Naive B cell (primary cell): Measurements from ENCODE around the gene CEP55. TPM values are rescaled to one million over a fixed set of nuclear protein-coding genes. Genes with fewer than 3 reads are reported as not detected.
A peak's percentile ranks its signal among the peaks of the same experiment; 100 is the strongest.
"Not testable (repeated sequence)": the region's sequence is repeated elsewhere in the genome, so short reads cannot be mapped to it uniquely, and the experiment has no call there.

Experiments used
- ATAC-seq, 2 donors: fragments of 150-1000 bp; cut with Tn5 transposase; 2 replicates each; pipeline ENCODE4 v1.10.0; 2021; ENCODE audit warnings: low read depth in 2 of 2, mild to moderate bottlenecking in 2 of 2, moderate library complexity in 2 of 2
- DNase-seq: peaks from one replicate; pipeline ENCODE4 v3.0.0; 2022
- H3K27ac Mint-ChIP-seq, 6 donors: one replicate each; pipeline ENCODE4 v1.8.0; 2020 to 2022; ENCODE audit warnings: mild to moderate bottlenecking in 6 of 6, mixed read lengths in 6 of 6, moderate library complexity in 5 of 6, inconsistent platforms in 2 of 6
- H3K27me3 Mint-ChIP-seq, 3 donors: one replicate each; pipeline ENCODE4 v1.8.0; 2021 to 2022; ENCODE audit warnings: mixed read lengths in 3 of 3, mild to moderate bottlenecking in 1 of 3
- H3K36me3 Mint-ChIP-seq, 2 donors: one replicate each; pipeline ENCODE4 v1.8.0; 2020 to 2022; ENCODE audit warnings: mixed read lengths in 2 of 2, inconsistent platforms in 1 of 2, mild to moderate bottlenecking in 1 of 2
- H3K4me1 Mint-ChIP-seq, 3 donors: one replicate each; pipeline ENCODE4 v1.8.0; 2020 to 2022; ENCODE audit warnings: mixed read lengths in 3 of 3, inconsistent platforms in 1 of 3, mild to moderate bottlenecking in 1 of 3, moderate library complexity in 1 of 3
- H3K4me3 Mint-ChIP-seq, 8 donors: one replicate each; pipeline ENCODE4 v1.8.0; 2020 to 2022; ENCODE audit warnings: mild to moderate bottlenecking in 8 of 8, mixed read lengths in 8 of 8, moderate library complexity in 8 of 8, inconsistent platforms in 2 of 8
- H3K9me3 Mint-ChIP-seq, 7 donors: one replicate each; pipeline ENCODE4 v1.8.0; 2020 to 2022; ENCODE audit warnings: mixed read lengths in 7 of 7, mild to moderate bottlenecking in 5 of 7, inconsistent platforms in 2 of 7, moderate library complexity in 1 of 7
- polyA plus RNA-seq, 6 donors: library from polyadenylated mRNA; unstranded; fragments of 300-500 nt; fragmentation: Illumina TruSeq; gene quantifications; one replicate each; pipeline ENCODE4 v1.2.3, GENCODE V29; 2021; ENCODE audit warnings: low read depth in 6 of 6

CEP55 gene
- polyA plus RNA-seq, 6 donors from 2014 or later, result 0.21 to 0.24 TPM; not detected in 4

DNA sequence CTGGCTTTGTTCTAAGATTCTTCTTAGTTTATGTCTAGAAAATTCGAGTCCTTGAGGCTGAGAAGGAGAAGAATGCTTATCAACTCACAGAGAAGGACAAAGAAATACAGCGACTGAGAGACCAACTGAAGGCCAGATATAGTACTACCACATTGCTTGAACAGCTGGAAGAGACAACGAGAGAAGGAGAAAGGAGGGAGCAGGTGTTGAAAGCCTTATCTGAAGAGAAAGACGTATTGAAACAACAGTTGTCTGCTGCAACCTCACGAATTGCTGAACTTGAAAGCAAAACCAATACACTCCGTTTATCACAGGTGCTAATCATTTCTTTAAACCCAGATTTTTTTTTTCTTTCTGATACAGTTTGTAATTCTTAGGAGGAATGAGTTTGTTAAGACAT is 6.7 kb downstream of the CEP55 start:
- DNase-seq, result no peak
- H3K27me3 Mint-ChIP-seq, result no peaks in the 10 kb centered on the region
- no peaks in the 10 kb centered on the region for H3K9me3 Mint-ChIP-seq
- peak overlapping the region in 1 of 8 donors; percentile 45 for H3K4me3 Mint-ChIP-seq
- H3K4me1 Mint-ChIP-seq, result peaks cover 0 to 3% (median 0%) of the 10 kb centered on the region in 3 donors
- H3K36me3 Mint-ChIP-seq, result no peaks in the 10 kb centered on the region
- no peak overlapping the region for H3K27ac Mint-ChIP-seq
- ATAC-seq, result no peak

DNA sequence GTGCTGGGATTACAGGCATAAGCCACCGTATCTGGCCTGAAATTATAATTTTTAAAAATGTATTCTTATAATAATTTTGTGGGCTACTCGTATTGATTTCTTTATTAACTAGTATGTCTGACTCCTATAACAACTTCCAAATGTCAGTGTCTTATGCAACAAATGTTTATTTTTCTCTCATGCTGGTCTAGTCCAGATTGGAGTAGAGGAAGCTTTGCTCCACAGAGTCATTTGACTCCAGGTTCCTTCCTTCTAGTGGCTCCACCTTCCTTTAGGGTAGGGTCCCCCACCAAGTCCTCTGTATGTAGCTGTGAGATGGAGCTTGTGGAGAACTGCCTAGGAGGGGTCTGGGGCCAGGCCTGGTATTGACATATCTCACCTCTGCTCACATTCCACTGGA is 8.7 kb downstream of the CEP55 start:
- H3K27ac Mint-ChIP-seq, result no peak overlapping the region
- no peaks in the 10 kb centered on the region for H3K27me3 Mint-ChIP-seq

DNA sequence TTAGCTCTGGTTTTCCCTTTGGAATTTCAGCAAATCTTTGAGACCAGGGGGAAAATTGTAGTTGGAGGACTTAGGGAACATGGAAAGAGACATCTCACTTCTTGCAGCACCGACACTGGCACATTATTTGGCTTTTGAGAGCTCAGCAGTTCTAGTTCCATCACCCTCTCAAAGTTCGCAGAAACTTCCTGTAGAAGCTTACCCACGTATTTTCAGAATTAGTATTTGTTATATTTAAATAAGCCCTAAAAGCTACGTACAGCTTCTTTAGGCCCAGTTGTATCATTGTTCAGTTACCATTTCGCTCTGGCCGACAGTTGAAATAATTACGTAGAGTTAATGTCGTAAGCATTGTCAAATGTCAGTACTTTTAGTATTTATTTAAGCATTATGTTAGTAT is 13.4 kb downstream of the CEP55 start:
- no peak overlapping the region for H3K4me3 Mint-ChIP-seq
- ATAC-seq (no peak), DNase-seq (no peak)
- no peaks in the 10 kb centered on the region for H3K27me3 Mint-ChIP-seq
- no peaks in the 10 kb centered on the region for H3K36me3 Mint-ChIP-seq
- H3K4me1 Mint-ChIP-seq, result no peaks in the 10 kb centered on the region
- no peaks in the 10 kb centered on the region for H3K9me3 Mint-ChIP-seq
- no peak overlapping the region for H3K27ac Mint-ChIP-seq

More for the DNA sequence above, 8.7 kb downstream of the CEP55 start:
- DNase-seq (no peak), ATAC-seq (no peak)
- Mint-ChIP-seq H3K4me3 (no peak overlapping the region), H3K36me3 (no peaks in the 10 kb centered on the region), H3K4me1 (no peaks in the 10 kb centered on the region), H3K9me3 (no peaks in the 10 kb centered on the region)

DNA sequence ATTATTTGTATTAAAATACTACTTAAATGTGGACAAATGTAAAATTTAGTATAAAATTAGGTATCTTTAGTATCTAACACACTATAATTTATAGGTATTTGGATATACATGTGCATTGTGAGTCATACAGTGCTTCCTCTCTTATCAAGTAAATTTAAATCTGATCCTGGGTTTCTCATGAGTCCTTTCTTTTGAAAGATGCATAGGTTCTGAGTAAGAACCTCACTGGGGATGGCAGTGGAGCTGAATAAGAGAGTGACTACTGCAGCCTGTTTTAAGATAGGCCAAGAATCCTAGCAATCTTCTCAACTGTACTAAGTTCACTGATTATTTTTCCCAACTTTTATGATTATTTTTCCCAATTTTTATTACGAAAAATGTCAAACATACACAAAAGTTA is 16.2 kb downstream of the CEP55 start:
- Mint-ChIP-seq H3K9me3 (no peaks in the 10 kb centered on the region), H3K4me1 (peaks cover 4 to 10% (median 4%) of the 10 kb centered on the region in 3 donors), H3K36me3 (no peaks in the 10 kb centered on the region), H3K27ac (no peak overlapping the region), H3K4me3 (no peak overlapping the region), H3K27me3 (no peaks in the 10 kb centered on the region)
- DNase-seq, result no peak
- no peak for ATAC-seq

DNA sequence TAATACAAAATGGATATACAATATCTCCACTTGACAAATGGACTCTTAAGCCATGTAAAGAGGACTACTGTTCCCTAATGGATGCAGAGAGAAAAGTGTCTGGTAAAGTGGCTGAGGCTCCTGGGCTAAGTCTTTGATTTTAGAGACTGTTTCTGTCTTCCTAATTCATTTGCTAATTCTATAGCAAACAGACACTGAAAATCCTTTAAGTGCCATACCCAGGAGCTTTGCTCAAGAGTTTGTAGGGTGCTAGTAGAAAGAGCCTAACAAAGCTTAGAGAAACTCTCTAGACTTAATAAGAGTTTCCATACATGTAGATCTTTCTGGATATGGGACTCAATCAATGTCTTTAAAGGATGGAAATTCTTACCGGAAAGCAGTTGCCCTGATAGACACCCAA is 16.7 kb downstream of the CEP55 start:
- Mint-ChIP-seq H3K27ac (no peak overlapping the region), H3K27me3 (no peaks in the 10 kb centered on the region), H3K36me3 (no peaks in the 10 kb centered on the region), H3K9me3 (no peaks in the 10 kb centered on the region), H3K4me1 (peaks cover 4 to 10% (median 4%) of the 10 kb centered on the region in 3 donors), H3K4me3 (no peak overlapping the region)
- no peak for ATAC-seq
- no peak for DNase-seq

DNA sequence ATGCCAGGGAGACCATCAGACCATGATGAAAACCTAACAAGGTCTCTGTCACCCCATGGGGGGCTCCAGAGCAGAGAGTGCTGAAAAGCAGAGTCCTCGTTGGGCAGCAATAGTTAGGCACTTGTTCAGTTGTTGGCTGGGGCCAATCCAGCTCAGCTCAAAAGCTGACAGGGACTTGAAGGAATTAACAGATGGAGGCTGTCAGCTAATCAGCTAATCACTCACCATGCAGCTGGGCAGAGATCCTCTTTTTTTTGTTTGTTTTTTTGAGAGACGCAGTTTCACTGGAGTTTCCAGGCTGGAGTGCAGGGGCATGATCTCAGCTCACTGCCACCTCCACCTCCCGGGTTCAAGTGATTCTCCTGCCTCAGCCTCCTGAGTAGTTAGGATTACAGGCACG is 18.1 kb downstream of the CEP55 start:
- Mint-ChIP-seq H3K27ac (no peak overlapping the region), H3K27me3 (no peaks in the 10 kb centered on the region), H3K36me3 (no peaks in the 10 kb centered on the region), H3K9me3 (no peaks in the 10 kb centered on the region), H3K4me3 (no peak overlapping the region), H3K4me1 (peaks cover 4 to 10% (median 4%) of the 10 kb centered on the region in 3 donors)
- DNase-seq (no peak), ATAC-seq (no peak)

DNA sequence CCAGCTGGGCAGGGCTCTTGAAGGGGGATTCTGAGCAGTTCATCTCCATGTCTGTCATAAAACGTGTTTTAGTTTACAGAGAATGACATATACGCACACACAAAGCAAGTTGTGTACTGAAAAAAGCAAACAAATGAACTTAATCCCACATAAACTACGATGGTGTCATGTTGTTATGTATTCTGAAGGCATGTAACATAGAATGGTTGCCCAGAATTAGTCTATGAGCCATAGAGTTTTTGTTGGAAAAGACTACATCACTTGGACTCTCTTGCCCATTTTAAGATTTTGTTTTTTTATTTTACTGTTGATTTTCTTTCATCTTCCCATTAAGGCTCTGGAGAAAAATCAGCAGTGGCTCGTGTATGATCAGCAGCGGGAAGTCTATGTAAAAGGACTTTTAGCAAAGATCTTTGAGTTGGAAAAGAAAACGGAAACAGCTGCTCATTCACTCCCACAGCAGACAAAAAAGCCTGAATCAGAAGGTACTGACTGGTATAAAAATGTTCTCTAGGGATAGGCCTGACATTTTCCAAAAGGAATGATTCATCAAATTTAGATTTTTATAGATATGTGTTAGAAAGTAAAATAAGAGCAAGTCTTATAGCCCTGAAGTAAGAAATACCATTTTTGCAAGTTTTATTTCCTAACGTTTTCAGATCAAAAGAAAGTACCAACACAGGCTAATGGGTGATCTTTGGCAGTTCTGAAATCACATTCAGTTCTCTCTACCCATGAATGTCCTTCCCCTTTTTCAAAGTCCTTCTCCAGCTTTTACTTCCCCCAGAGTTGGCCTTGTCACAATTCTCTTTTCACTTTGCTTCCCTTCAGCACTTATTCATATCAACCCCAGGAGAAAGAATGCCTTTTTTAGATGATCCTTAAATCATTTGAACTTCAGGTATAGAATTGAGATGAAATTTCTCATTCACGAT is 18.9 kb downstream of the CEP55 start:
- peaks cover 4 to 10% (median 4%) of the 10 kb centered on the region in 3 donors for H3K4me1 Mint-ChIP-seq
- no peaks in the 10 kb centered on the region for H3K36me3 Mint-ChIP-seq
- ATAC-seq, result peak in 1 of 2 donors; percentile 61
- no peaks in the 10 kb centered on the region for H3K27me3 Mint-ChIP-seq
- H3K4me3 Mint-ChIP-seq, result no peak overlapping the region
- peak overlapping the region in 3 of 6 donors; percentile 0 to 32 (median 11) for H3K27ac Mint-ChIP-seq
- DNase-seq, result no peak
- no peaks in the 10 kb centered on the region for H3K9me3 Mint-ChIP-seq

DNA sequence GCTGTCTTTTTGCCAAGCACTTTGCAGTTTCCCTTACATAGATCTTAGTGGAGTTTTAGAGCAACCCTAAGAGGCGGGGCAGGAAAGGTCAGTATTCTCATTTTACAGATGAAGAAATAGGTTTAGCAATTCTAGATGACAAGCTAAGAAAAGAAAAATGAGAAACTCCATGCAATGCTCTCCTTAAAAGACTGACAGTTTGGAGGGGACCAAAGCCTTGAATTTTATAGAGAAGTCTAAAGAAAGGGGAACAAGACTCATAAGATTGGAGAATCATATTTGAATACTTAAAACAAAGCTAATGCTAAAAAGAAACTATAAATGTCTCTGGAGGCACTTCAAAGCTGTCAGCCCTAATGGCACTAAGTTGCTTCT is 19.6 kb downstream of the CEP55 start:
- Mint-ChIP-seq H3K36me3 (no peaks in the 10 kb centered on the region), H3K4me1 (peaks cover 4 to 10% (median 4%) of the 10 kb centered on the region in 3 donors), H3K9me3 (no peaks in the 10 kb centered on the region), H3K27me3 (no peaks in the 10 kb centered on the region), H3K27ac (peak overlapping the region in 1 of 6 donors; percentile 8), H3K4me3 (no peak overlapping the region)
- peak in 1 of 2 donors; percentile 41 for ATAC-seq
- DNase-seq, result no peak

DNA sequence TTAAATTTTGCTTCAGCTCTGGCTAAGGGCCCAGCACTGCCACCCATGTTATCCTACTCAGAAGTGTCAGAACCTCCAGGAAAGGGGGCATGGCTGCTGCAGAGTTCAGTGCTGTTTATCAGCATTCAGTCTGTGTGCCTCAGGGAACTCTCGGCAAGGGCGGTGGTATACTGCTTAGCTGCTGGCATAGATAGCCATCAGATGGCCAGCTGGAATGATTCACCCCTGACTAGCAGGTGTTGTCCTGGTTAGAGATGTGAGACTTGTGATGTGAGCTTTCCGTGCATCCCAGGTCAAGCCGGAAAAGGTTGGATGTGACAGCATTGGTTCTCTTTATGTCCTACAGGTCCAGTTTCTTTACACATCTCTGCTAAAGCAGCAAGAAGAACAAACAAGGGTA is 22.1 kb downstream of the CEP55 start:
- no peak overlapping the region for H3K4me3 Mint-ChIP-seq
- H3K9me3 Mint-ChIP-seq, result no peaks in the 10 kb centered on the region
- no peak for ATAC-seq
- H3K27ac Mint-ChIP-seq, result no peak overlapping the region
- H3K36me3 Mint-ChIP-seq, result no peaks in the 10 kb centered on the region
- DNase-seq, result no peak
- H3K4me1 Mint-ChIP-seq, result peaks cover 4 to 10% (median 4%) of the 10 kb centered on the region in 3 donors
- H3K27me3 Mint-ChIP-seq, result no peaks in the 10 kb centered on the region

DNA sequence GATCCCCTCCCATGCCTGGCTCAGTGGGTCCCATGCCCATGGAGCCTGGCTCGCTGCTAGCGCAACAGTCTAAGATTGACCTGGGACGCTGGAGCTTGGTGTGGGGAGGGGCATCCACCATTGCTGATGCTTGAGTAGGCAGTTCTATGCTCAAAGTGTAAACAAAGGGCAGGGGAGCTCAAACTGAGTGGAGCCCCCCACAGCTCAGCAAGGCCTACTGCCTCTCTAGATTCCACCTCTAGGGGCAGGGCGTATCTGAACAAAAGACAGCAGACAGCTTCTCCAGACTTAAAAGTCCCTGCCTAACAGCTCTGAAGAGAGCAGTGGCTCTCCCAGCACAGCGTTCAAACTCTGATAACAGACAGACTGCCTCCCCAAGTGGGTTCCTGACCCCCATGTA is 38.9 kb downstream of the CEP55 start:
- Mint-ChIP-seq H3K4me3 (no peak overlapping the region), H3K9me3 (peaks cover 0 to 2% (median 0%) of the 10 kb centered on the region in 7 donors), H3K4me1 (no peaks in the 10 kb centered on the region), H3K27ac (no peak overlapping the region), H3K27me3 (peaks cover 15 to 40% (median 22%) of the 10 kb centered on the region in 3 donors), H3K36me3 (no peaks in the 10 kb centered on the region)
- DNase-seq, result no peak
- ATAC-seq, result no peak

DNA sequence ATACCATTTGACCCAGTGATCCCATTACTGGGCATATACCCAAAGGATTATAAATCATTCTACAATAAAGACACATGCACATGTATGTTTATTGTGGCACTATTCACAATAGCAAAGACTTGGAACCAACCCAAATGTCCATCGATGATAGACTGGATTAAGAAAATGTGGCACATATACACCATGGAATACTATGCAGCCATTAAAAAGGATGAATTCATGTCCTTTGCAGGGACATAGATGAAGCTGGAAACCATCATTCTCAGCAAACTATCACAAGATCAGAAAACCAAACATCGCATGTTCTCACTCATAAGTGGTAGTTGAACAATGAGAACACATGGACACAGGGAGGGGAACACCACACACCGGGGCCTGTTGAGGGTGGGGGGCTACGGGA is 44.5 kb downstream of the CEP55 start:
- not testable (repeated sequence) for ATAC-seq, H3K9me3 Mint-ChIP-seq, H3K4me3 Mint-ChIP-seq, H3K4me1 Mint-ChIP-seq, DNase-seq, H3K36me3 Mint-ChIP-seq, H3K27ac Mint-ChIP-seq
- H3K27me3 Mint-ChIP-seq, result peaks cover 18 to 34% (median 25%) of the 10 kb centered on the region in 3 donors

DNA sequence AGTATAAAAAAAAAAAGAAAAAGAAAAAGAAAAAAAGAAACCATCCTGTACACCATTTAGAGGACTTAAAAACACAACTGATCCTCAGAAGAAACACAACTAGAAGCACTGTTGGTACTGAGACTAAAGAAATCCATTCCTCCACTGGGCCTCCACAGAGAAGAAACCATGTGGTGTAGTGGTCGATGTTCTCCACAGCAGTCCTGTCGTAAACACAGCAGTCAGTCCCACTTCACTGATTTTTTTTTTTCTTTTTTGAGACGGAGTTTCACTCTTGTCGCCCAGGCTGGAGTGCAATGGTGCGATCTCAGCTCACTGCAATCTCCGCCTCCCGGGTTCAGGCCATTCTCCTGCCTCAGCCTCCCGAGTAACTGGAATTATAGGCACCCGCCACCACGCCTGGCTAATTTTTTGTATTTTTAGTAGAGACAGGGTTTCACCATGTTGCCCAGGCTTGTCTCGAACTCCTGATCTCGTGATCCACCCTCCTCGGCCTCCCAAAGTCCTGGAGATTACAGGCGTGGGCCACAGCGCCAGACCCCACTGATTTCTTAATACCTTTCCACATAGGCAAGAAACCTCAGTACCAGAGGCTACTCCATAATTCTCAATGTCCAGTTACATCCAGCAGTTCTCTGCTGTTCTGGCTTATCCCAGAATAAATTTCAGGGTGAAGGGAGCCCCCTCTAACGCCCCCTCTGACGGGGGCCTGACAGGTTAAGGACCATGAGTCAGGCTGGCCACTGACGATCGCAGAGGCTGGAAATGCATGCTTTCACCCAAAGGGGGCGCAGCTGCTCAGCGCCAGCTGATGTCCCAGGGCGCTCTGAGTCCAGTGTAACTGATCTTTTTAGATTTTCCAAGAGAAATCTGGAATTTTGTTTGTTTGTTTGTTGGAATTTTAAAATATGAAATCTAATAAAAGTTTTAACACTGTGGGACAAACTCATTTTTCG is 45.3 kb downstream of the CEP55 start:
- no peak overlapping the region for H3K27ac Mint-ChIP-seq
- H3K4me1 Mint-ChIP-seq, result peaks cover 0 to 2% (median 0%) of the 10 kb centered on the region in 3 donors
- H3K27me3 Mint-ChIP-seq, result peaks cover 10 to 28% (median 25%) of the 10 kb centered on the region in 3 donors
- H3K4me3 Mint-ChIP-seq, result no peak overlapping the region
- DNase-seq (no peak), ATAC-seq (no peak)
- H3K9me3 Mint-ChIP-seq, result peaks cover 0 to 6% (median 0%) of the 10 kb centered on the region in 7 donors
- no peaks in the 10 kb centered on the region for H3K36me3 Mint-ChIP-seq

DNA sequence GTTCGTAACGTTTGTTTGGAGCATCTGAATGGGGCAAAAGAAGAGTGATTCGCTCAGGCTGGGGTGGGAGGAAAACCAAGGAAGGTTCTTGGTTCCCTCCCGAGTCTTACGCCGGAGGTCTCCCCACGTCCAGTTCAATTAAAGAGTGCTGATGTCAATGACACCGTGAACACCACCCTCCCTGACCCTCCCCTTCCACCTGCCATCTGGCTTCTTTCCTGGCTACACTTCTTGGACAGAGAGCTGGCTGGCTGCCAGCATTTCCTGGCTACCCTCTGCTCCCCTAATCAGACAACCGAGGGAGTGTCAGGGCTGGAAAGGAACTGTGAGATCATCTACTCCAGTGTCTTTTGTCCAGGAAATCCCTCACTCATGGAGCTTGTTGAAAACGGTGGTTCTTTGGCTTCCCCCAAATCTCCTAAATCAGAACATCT is 46.0 kb downstream of the CEP55 start:
- ATAC-seq (no peak), DNase-seq (no peak)
- no peak overlapping the region for H3K27ac Mint-ChIP-seq
- no peak overlapping the region for H3K4me3 Mint-ChIP-seq
- H3K4me1 Mint-ChIP-seq, result peaks cover 0 to 2% (median 0%) of the 10 kb centered on the region in 3 donors
- H3K36me3 Mint-ChIP-seq, result no peaks in the 10 kb centered on the region
- H3K27me3 Mint-ChIP-seq, result peaks cover 14 to 27% (median 23%) of the 10 kb centered on the region in 3 donors
- peaks cover 0 to 6% (median 0%) of the 10 kb centered on the region in 7 donors for H3K9me3 Mint-ChIP-seq
